SK-N-SH (cell line): ENCODE results near the gene NEK6. TPM values are rescaled to one million over a fixed set of nuclear protein-coding genes. Genes with fewer than 3 reads are reported as not detected.

Experiments used
- CTCF ChIA-PET: fragments of 300-600, 350-600 bp; formaldehyde crosslinking; extraction: SDS; loops from one replicate; lab custom pipeline; 2021; lab: Yijun Ruan, JAX
- POLR2A ChIA-PET: fragments of 350-600 bp; sonication (Branson Sonifier 250); formaldehyde crosslinking; extraction: SDS; loops from one replicate; lab custom pipeline; 2020; ENCODE audit warnings: antibody characterized with exemption, inconsistent platforms; lab: Yijun Ruan, JAX
- DNase-seq: peaks from one replicate; pipeline ENCODE4 v3.0.0; 2012
- H2AFZ ChIP-seq: fragments of 200-600 bp; sonication (generic); 2 replicates; pipeline ENCODE4 v1.8.1; 2016; ENCODE audit warnings: antibody characterized with exemption, mild to moderate bottlenecking, low read depth
- H3F3A ChIP-seq: fragments of 200-600 bp; sonication (generic); replicated peaks from 2 replicates; pipeline ENCODE3; 2016; ENCODE audit warnings: antibody characterized with exemption, mild to moderate bottlenecking; ENCODE audit not compliant: insufficient read depth
- H3K27ac ChIP-seq, 2 experiments: fragments of 200-500 bp in 1 of 2; fragments of 200-600 bp in 1 of 2; sonication (Bioruptor generic) in 1 of 2; sonication (generic), shearing (Covaris generic) in 1 of 2; 2 replicates each; pipeline versions ENCODE4 v1.5.1 to v1.6.1; 2014 to 2016; ENCODE audit warnings: low read depth in 2 of 2, inconsistent platforms in 1 of 2, low read length in 1 of 2, mild to moderate bottlenecking in 1 of 2, mixed read lengths in 1 of 2
- H3K27me3 ChIP-seq: fragments of 200-600 bp; sonication (generic), shearing (Covaris generic); 2 replicates; pipeline ENCODE4 v1.6.1; 2016; ENCODE audit warnings: mixed run types; ENCODE audit not compliant: insufficient read depth
- H3K36me3 ChIP-seq, 2 experiments: fragments of 200-500 bp in 1 of 2; fragments of 200-600 bp in 1 of 2; sonication (Bioruptor generic) in 1 of 2; sonication (generic) in 1 of 2; replicated peaks in 1 of 2; 2 replicates each; pipeline versions ENCODE3 to v1.5.1; 2014 to 2016; ENCODE audit warnings: low read length in 1 of 2, mild to moderate bottlenecking in 1 of 2; ENCODE audit not compliant: insufficient read depth in 2 of 2, control insufficient read depth in 1 of 2
- H3K4me1 ChIP-seq, 2 experiments: fragments of 200-500 bp in 1 of 2; fragments of 200-600 bp in 1 of 2; sonication (Bioruptor generic) in 1 of 2; sonication (generic), shearing (Covaris generic) in 1 of 2; 2 replicates each; pipeline versions ENCODE4 v1.5.1 to v1.6.1; 2014 to 2016; ENCODE audit warnings: low read depth in 1 of 2, low read length in 1 of 2, mixed run types in 1 of 2; ENCODE audit not compliant: insufficient read depth in 2 of 2, control insufficient read depth in 1 of 2
- H3K4me2 ChIP-seq: fragments of 200-600 bp; sonication (generic), shearing (Covaris generic); 2 replicates; pipeline ENCODE4 v1.6.1; 2017; ENCODE audit warnings: mixed run types
- H3K4me3 ChIP-seq, 2 experiments: fragments of 200-500 bp in 1 of 2; fragments of 200-600 bp in 1 of 2; sonication (Bioruptor generic) in 1 of 2; sonication (generic), shearing (Covaris generic) in 1 of 2; 2 replicates each; pipeline versions ENCODE4 v1.5.1 to v1.8.1; 2014 to 2016; ENCODE audit warnings: low read depth in 2 of 2, inconsistent platforms in 1 of 2, low read length in 1 of 2, mild to moderate bottlenecking in 1 of 2, mixed read lengths in 1 of 2, moderate library complexity in 1 of 2
- H3K79me2 ChIP-seq: fragments of 200-600 bp; sonication (generic); 2 replicates; pipeline ENCODE4 v1.8.1; 2017; ENCODE audit warnings: mild to moderate bottlenecking; ENCODE audit not compliant: insufficient read depth
- H3K9ac ChIP-seq: fragments of 200-600 bp; sonication (generic); 2 replicates; pipeline ENCODE4 v1.6.1; 2017; ENCODE audit warnings: mixed run types
- H3K9me2 ChIP-seq: fragments of 200-600 bp; sonication (generic); 2 replicates; pipeline ENCODE4 v1.6.1; 2017; ENCODE audit warnings: mixed run types
- H3K9me3 ChIP-seq: fragments of 200-600 bp; sonication (generic); 2 replicates; pipeline ENCODE4 v1.6.1; 2017; ENCODE audit warnings: mixed run types, mild to moderate bottlenecking, moderate library complexity
- H4K20me1 ChIP-seq: fragments of 200-600 bp; sonication (generic); 2 replicates; pipeline ENCODE4 v1.6.1; 2017; ENCODE audit warnings: mild to moderate bottlenecking, mixed run types; ENCODE audit not compliant: insufficient read depth
- EP300 ChIP-seq, 2 experiments: IDR thresholded peaks; 2 replicates each; pipeline versions ENCODE4 v1.4.0 to v1.6.1; 2012; ENCODE audit warnings: borderline replicate concordance in 1 of 2, low read depth in 1 of 2, low read length in 1 of 2
- FOXJ3 ChIP-seq: sonication (generic); formaldehyde crosslinking; IDR thresholded peaks from 2 replicates; pipeline ENCODE4 v1.5.1; 2020; ENCODE audit warnings: mild to moderate bottlenecking, missing genetic modification reagents
- MXI1 ChIP-seq: IDR thresholded peaks from 2 replicates; pipeline ENCODE4 v1.6.1; 2012; ENCODE audit warnings: mild to moderate bottlenecking, low read depth, low read length, improper control_type of control experiment
- RAD21 ChIP-seq: IDR thresholded peaks from 2 replicates; pipeline ENCODE4 v1.6.1; 2012; ENCODE audit warnings: mild to moderate bottlenecking, low read length
- RCOR1 ChIP-seq: fragments of 150-350 bp; IDR thresholded peaks from 2 replicates; pipeline ENCODE4 v1.6.1; 2017; ENCODE audit warnings: antibody characterized with exemption, low read length
- SMC3 ChIP-seq: IDR thresholded peaks from 2 replicates; pipeline ENCODE4 v1.6.1; 2012; ENCODE audit warnings: low read depth, low read length, improper control_type of control experiment
- TAF1 ChIP-seq: IDR thresholded peaks from 2 replicates; pipeline ENCODE4 v1.6.1; 2012; ENCODE audit warnings: low read depth, mild to moderate bottlenecking, low read length, moderate library complexity, borderline replicate concordance
- WGBS: methylation state at CpG from one replicate; pipeline ENCODE4 v1.1.6; 2017; ENCODE audit warnings: low lambda C conversion rate; 5-methylcytosine and 5-hydroxymethylcytosine counted together
- polyA plus RNA-seq, 3 experiments: library from polyadenylated mRNA; depleted of rRNA; stranded (reverse); fragments of >200 nt; gene quantifications; 2 replicates each; pipeline ENCODE4 v1.2.3, GENCODE V29; 2012
- TF ChIP-seq, protein P1 (sequence below): IDR thresholded peaks from 2 replicates; pipeline ENCODE4 v1.6.1; 2012; ENCODE audit warnings: mild to moderate bottlenecking, low read depth, low read length, moderate library complexity
- TF ChIP-seq, protein P2 (sequence below): fragments of 200-600 bp; sonication (generic); IDR thresholded peaks from 2 replicates; pipeline ENCODE4 v1.6.1; 2017; ENCODE audit warnings: antibody characterized with exemption, mild to moderate bottlenecking, moderate library complexity
- TF ChIP-seq, protein P3 (sequence below): IDR thresholded peaks from 2 replicates; pipeline ENCODE4 v1.4.0; 2012; ENCODE audit warnings: low read depth, borderline replicate concordance
- TF ChIP-seq, protein P4 (sequence below): IDR thresholded peaks from 2 replicates; pipeline ENCODE4 v1.4.0; 2012; ENCODE audit warnings: low read depth

The NEK6 gene
- polyA plus RNA-seq, 1 of the 3 experiments (the other 2 are of a cell fraction) = 89.8 TPM

DNA sequence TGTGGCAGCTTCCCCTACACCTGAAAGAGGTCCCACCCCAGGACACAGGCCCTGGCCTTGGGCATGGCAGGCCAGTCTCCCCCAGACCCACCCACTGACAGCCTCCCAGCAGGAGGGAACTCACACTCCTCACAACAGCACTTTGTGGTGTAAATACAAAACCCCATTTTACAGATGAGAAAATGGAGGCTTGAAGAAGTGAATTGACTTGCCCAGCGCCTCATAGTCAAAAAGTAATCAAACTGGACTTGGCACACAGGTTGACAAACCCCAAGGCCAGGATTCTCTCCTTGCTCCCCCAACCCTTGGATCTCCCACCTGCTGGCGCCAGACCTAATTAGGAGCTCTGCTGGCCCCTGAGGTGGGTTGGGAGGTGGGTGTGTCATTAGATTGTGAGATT lies 29.2 kb upstream of the NEK6 start (continued):
- TF ChIP-seq, protein P1, sequence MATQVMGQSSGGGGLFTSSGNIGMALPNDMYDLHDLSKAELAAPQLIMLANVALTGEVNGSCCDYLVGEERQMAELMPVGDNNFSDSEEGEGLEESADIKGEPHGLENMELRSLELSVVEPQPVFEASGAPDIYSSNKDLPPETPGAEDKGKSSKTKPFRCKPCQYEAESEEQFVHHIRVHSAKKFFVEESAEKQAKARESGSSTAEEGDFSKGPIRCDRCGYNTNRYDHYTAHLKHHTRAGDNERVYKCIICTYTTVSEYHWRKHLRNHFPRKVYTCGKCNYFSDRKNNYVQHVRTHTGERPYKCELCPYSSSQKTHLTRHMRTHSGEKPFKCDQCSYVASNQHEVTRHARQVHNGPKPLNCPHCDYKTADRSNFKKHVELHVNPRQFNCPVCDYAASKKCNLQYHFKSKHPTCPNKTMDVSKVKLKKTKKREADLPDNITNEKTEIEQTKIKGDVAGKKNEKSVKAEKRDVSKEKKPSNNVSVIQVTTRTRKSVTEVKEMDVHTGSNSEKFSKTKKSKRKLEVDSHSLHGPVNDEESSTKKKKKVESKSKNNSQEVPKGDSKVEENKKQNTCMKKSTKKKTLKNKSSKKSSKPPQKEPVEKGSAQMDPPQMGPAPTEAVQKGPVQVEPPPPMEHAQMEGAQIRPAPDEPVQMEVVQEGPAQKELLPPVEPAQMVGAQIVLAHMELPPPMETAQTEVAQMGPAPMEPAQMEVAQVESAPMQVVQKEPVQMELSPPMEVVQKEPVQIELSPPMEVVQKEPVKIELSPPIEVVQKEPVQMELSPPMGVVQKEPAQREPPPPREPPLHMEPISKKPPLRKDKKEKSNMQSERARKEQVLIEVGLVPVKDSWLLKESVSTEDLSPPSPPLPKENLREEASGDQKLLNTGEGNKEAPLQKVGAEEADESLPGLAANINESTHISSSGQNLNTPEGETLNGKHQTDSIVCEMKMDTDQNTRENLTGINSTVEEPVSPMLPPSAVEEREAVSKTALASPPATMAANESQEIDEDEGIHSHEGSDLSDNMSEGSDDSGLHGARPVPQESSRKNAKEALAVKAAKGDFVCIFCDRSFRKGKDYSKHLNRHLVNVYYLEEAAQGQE = no peak
- TF ChIP-seq, protein P2, sequence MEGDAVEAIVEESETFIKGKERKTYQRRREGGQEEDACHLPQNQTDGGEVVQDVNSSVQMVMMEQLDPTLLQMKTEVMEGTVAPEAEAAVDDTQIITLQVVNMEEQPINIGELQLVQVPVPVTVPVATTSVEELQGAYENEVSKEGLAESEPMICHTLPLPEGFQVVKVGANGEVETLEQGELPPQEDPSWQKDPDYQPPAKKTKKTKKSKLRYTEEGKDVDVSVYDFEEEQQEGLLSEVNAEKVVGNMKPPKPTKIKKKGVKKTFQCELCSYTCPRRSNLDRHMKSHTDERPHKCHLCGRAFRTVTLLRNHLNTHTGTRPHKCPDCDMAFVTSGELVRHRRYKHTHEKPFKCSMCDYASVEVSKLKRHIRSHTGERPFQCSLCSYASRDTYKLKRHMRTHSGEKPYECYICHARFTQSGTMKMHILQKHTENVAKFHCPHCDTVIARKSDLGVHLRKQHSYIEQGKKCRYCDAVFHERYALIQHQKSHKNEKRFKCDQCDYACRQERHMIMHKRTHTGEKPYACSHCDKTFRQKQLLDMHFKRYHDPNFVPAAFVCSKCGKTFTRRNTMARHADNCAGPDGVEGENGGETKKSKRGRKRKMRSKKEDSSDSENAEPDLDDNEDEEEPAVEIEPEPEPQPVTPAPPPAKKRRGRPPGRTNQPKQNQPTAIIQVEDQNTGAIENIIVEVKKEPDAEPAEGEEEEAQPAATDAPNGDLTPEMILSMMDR = no peak
- no peak for TF ChIP-seq SMC3
- TF ChIP-seq, protein P3, sequence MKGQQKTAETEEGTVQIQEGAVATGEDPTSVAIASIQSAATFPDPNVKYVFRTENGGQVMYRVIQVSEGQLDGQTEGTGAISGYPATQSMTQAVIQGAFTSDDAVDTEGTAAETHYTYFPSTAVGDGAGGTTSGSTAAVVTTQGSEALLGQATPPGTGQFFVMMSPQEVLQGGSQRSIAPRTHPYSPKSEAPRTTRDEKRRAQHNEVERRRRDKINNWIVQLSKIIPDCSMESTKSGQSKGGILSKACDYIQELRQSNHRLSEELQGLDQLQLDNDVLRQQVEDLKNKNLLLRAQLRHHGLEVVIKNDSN = no peak
- no peak for TF ChIP-seq MXI1
- no peak for TF ChIP-seq EP300 (IDR thresholded peaks at IDR 0.05; ENCODE audit: borderline replicate concordance in 1 of 2, low read depth in 1 of 2, low read length in 1 of 2)

DNA sequence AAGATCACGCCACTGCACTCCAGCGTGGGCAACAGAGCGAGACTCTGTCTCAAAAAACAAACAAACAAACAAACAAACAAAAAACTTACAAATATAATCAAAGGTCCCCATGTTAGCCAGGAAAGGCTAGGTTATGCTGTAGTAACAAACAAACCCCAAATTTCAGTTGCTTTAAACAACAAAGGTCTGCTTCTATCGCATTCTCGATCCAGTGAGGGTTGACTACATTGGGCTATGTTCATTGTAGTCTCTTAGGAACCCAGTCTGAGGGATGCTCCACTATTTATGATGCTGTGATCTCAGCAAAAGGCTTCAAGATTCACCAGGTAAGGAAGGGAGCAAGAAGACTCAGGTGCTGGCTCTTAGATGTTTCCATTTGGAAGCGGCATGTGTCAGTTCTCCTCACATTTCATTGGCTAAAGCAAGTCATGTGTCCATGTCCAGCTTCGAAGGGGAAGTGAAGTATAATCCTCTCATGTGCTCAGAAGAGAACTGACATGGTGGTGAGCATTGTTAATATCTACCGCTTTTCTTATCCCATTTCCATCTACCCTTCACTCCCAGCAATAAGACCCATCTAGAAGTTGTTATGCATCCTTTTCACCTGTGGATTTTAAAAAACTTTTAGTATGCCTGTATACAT lies 26.5 kb upstream of the NEK6 start:
- Histone ChIP-seq H3K9ac (no peak overlapping the region), H3K4me3 (no peak overlapping the region), H3K9me3 (peaks cover 6% of the 10 kb centered on the region; the same call in 1 of the 2 replicates), H3F3A (no peaks in the 10 kb centered on the region), H2AFZ (no peak overlapping the region), H3K36me3 (no peaks in the 10 kb centered on the region), H3K27me3 (no peaks in the 10 kb centered on the region), H3K27ac (no peak overlapping the region), H3K79me2 (no peaks in the 10 kb centered on the region), H3K4me2 (no peak overlapping the region), H3K4me1 (no peaks in the 10 kb centered on the region), H3K9me2 (no peaks in the 10 kb centered on the region), H4K20me1 (no peaks in the 10 kb centered on the region)
- WGBS = 76% methylated on average over 8 of the region's 8 CpGs
- no peak for TF ChIP-seq RCOR1
- no peak for TF ChIP-seq TAF1
- no peak for TF ChIP-seq FOXJ3
- TF ChIP-seq, protein P4, sequence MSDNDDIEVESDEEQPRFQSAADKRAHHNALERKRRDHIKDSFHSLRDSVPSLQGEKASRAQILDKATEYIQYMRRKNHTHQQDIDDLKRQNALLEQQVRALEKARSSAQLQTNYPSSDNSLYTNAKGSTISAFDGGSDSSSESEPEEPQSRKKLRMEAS = no peak
- TF ChIP-seq, protein P1 = no peak
- no peak for TF ChIP-seq RAD21
- POLR2A ChIA-PET = no interaction called here
- no peak for DNase-seq
- CTCF ChIA-PET = interaction anchor here (0.6 kb wide), 1 partner anchor 81 kb away, joined by 3 read pairs; no protein-coding TSS in a partner anchor
